Activated CD8-positive, alpha-beta T cell treated with anti-CD3 and anti-CD28 coated beads for 36 hours (primary cell): ENCODE results near the gene BANK1. TPM values are rescaled to one million over a fixed set of nuclear protein-coding genes. Genes with fewer than 3 reads are reported as not detected.

Experiments used
- ATAC-seq: fragments of 200-7000 bp; cut with Tn5 transposase; one replicate; pipeline ENCODE4 v1.10.0; 2021; ENCODE audit warnings: mild to moderate bottlenecking, moderate library complexity
- CTCF ChIA-PET: fragments of 350-600 bp; sonication (Branson Sonifier 250); formaldehyde crosslinking; loops from one replicate; lab custom pipeline; 2021; ENCODE audit warnings: antibody characterized with exemption; lab: Charles Lee
- POLR2A ChIA-PET: fragments of 350-600 bp; sonication (Branson Sonifier 250); formaldehyde crosslinking; loops from one replicate; lab custom pipeline; 2021; ENCODE audit warnings: antibody characterized with exemption; lab: Charles Lee
- DNase-seq: peaks from one replicate; pipeline ENCODE4 v3.0.0-alpha.2; 2020
- H3K27ac Mint-ChIP-seq: one replicate; pipeline ENCODE4 v1.8.0; 2021; ENCODE audit warnings: mild to moderate bottlenecking, mixed read lengths
- H3K27me3 Mint-ChIP-seq: one replicate; pipeline ENCODE4 v1.8.0; 2021; ENCODE audit warnings: mixed read lengths
- H3K36me3 Mint-ChIP-seq: one replicate; pipeline ENCODE4 v1.8.0; 2021; ENCODE audit warnings: low read depth, mixed read lengths
- H3K4me1 Mint-ChIP-seq: one replicate; pipeline ENCODE4 v1.8.0; 2021; ENCODE audit warnings: low read depth, mixed read lengths
- H3K4me3 Mint-ChIP-seq: one replicate; pipeline ENCODE4 v1.8.0; 2021; ENCODE audit warnings: mild to moderate bottlenecking, moderate library complexity, mixed read lengths
- H3K9me3 Mint-ChIP-seq: one replicate; pipeline ENCODE4 v1.8.0; 2021; ENCODE audit warnings: mixed read lengths
- CTCF ChIP-seq: fragments of 200-600 bp; IDR thresholded peaks from one replicate; pipeline ENCODE4 v1.8.0; 2022; ENCODE audit warnings: antibody characterized with exemption, mild to moderate bottlenecking
- intact Hi-C: fragments of 100-400 bp; cut with micrococcal nuclease; formaldehyde crosslinking; loops from one replicate; pipeline ENCODE4 v1.10.0; 2022
- total RNA-seq, 2 experiments: library from RNA; stranded (reverse); gene quantifications; one replicate each; pipeline ENCODE4 v1.2.3, GENCODE V29; 2021

Gene BANK1
- total RNA-seq, 2 experiments from 2014 or later, result 0.09 to 0.34 TPM

GRCh38 chr4:101970547-101971155 lies 180.1 kb downstream of the BANK1 start:
- H3K4me1 Mint-ChIP-seq, result no peaks in the 10 kb centered on the region
- no peaks in the 10 kb centered on the region for H3K9me3 Mint-ChIP-seq
- TF ChIP-seq CTCF, result no peak
- H3K27me3 Mint-ChIP-seq, result peaks cover 4% of the 10 kb centered on the region
- ChIA-PET CTCF (no interaction called here), POLR2A (no interaction called here)
- ATAC-seq (no peak), DNase-seq (no peak)
- intact Hi-C loops, result no loop called here
- H3K27ac Mint-ChIP-seq, result no peak overlapping the region
- H3K36me3 Mint-ChIP-seq, result no peaks in the 10 kb centered on the region
- H3K4me3 Mint-ChIP-seq, result no peak overlapping the region

- DNase-seq (no peak), ATAC-seq (no peak)
- no peak overlapping the region for H3K4me3 Mint-ChIP-seq
- no peaks in the 10 kb centered on the region for H3K36me3 Mint-ChIP-seq
- no peak for TF ChIP-seq CTCF
- ChIA-PET POLR2A (no interaction called here), CTCF (no interaction called here)
- peaks cover 3% of the 10 kb centered on the region for H3K27me3 Mint-ChIP-seq
- intact Hi-C loops, result no loop called here
- no peaks in the 10 kb centered on the region for H3K4me1 Mint-ChIP-seq
- H3K9me3 Mint-ChIP-seq, result no peaks in the 10 kb centered on the region
- no peak overlapping the region for H3K27ac Mint-ChIP-seq
Measured at GRCh38 chr4:101972791-101973190, 182.3 kb downstream of the BANK1 start.

- H3K9me3 Mint-ChIP-seq, result no peaks in the 10 kb centered on the region
- H3K4me1 Mint-ChIP-seq, result no peaks in the 10 kb centered on the region
- no peak for ATAC-seq
- H3K4me3 Mint-ChIP-seq, result no peak overlapping the region
- H3K27ac Mint-ChIP-seq, result no peak overlapping the region
- no peak for DNase-seq
- no peaks in the 10 kb centered on the region for H3K36me3 Mint-ChIP-seq
- ChIA-PET CTCF (no interaction called here), POLR2A (no interaction called here)
- H3K27me3 Mint-ChIP-seq, result peaks cover 1% of the 10 kb centered on the region
- intact Hi-C loops, result no loop called here
- TF ChIP-seq CTCF, result no peak
Measured at GRCh38 chr4:101973361-101973760, 182.8 kb downstream of the BANK1 start.

GRCh38 chr4:101977076-101977475 lies 186.5 kb downstream of the BANK1 start:
- CTCF ChIA-PET, result no interaction called here
- Mint-ChIP-seq H3K9me3 (no peaks in the 10 kb centered on the region), H3K36me3 (no peaks in the 10 kb centered on the region), H3K27ac (no peak overlapping the region), H3K4me3 (no peak overlapping the region), H3K27me3 (no peaks in the 10 kb centered on the region), H3K4me1 (no peaks in the 10 kb centered on the region)
- DNase-seq (no peak), ATAC-seq (no peak)
- TF ChIP-seq CTCF, result no peak
- POLR2A ChIA-PET, result no interaction called here
- intact Hi-C loops, result no loop called here

GRCh38 chr4:101981756-101982155 lies 191.2 kb downstream of the BANK1 start:
- Mint-ChIP-seq H3K36me3 (no peaks in the 10 kb centered on the region), H3K4me3 (no peak overlapping the region), H3K4me1 (no peaks in the 10 kb centered on the region), H3K27ac (no peak overlapping the region), H3K9me3 (no peaks in the 10 kb centered on the region), H3K27me3 (peaks cover 2% of the 10 kb centered on the region)
- CTCF ChIA-PET, result no interaction called here
- intact Hi-C loops, result no loop called here
- no peak for TF ChIP-seq CTCF
- POLR2A ChIA-PET, result no interaction called here
- DNase-seq (no peak), ATAC-seq (no peak)
